K562 (cell line): ENCODE results near the gene ST6GALNAC3. TPM values are rescaled to one million over a fixed set of nuclear protein-coding genes. Genes with fewer than 3 reads are reported as not detected.

Experiments used
- ATAC-seq: fragments of 200-7000 bp; cut with Tn5 transposase; 3 replicates; pipeline ENCODE4 v1.9.1; 2020; ENCODE audit warnings: moderate library complexity
- BruUV-seq: library from RNA; stranded (reverse); fragments of 400-500 nt; replicated peaks from 2 replicates; lab custom pipeline; 2021; lab: Mats Ljungman, UMichigan
- CTCF ChIA-PET: fragments of 300-600 bp; formaldehyde crosslinking; extraction: SDS; loops from one replicate; lab custom pipeline; 2021; ENCODE audit warnings: low intra/inter-chr PET ratio; lab: Yijun Ruan, JAX
- POLR2A ChIA-PET: fragments of 300-600, 350-650 bp; sonication (Branson Sonifier 250); formaldehyde crosslinking; extraction: SDS; loops from one replicate; lab custom pipeline; 2021; ENCODE audit warnings: antibody characterized with exemption, inconsistent platforms; lab: Yijun Ruan, JAX
- DNase-seq, 4 experiments: peaks; one replicate each; pipeline versions ENCODE4 v3.0.0 to v3.0.0-alpha.2; 2011 to 2018; ENCODE audit warnings: low spot score in 3 of 4, mixed read lengths in 3 of 4; ENCODE audit errors: extremely low read depth in 1 of 4
- FAIRE-seq: peaks from 2 replicates; lab custom pipeline; 2011; peaks lifted over from hg19 to GRCh38; lab: Jason Lieb, UNC
- H2AFZ ChIP-seq: 2 replicates; pipeline ENCODE4 v1.6.0; 2011; ENCODE audit warnings: low read depth, low read length, control low read depth, inconsistent platforms
- H3K27ac ChIP-seq: fragments of 200-600 bp; 3 replicates; pipeline ENCODE4 v1.8.0; 2011; ENCODE audit warnings: low read depth, mild to moderate bottlenecking, control low read depth, inconsistent platforms, low read length, moderate library complexity, mixed read lengths; ENCODE audit errors: extremely low read depth
- H3K27me3 ChIP-seq, 2 experiments: fragments of 300-600 bp in 1 of 2; 2 replicates in 1 of 2; 3 replicates in 1 of 2; pipeline versions ENCODE4 v1.6.0 to v1.8.0; 2011; ENCODE audit warnings: inconsistent platforms in 2 of 2, low read length in 2 of 2, mild to moderate bottlenecking in 1 of 2, mixed read lengths in 1 of 2, moderate library complexity in 1 of 2; ENCODE audit not compliant: control insufficient read depth in 2 of 2, insufficient read depth in 2 of 2
- H3K36me3 ChIP-seq: fragments of 300-600 bp; 3 replicates; pipeline ENCODE4 v1.8.0; 2011; ENCODE audit warnings: mild to moderate bottlenecking, low read length, inconsistent platforms; ENCODE audit not compliant: control insufficient read depth, insufficient read depth
- H3K4me1 ChIP-seq, 2 experiments: fragments of 200-600 bp in 1 of 2; replicated peaks in 1 of 2; 2 replicates in 1 of 2; 3 replicates in 1 of 2; pipeline versions ENCODE4 v1.5.1 to v1.8.0; 2011; ENCODE audit warnings: inconsistent platforms in 2 of 2, low read length in 2 of 2, mild to moderate bottlenecking in 1 of 2, mixed read lengths in 1 of 2, moderate library complexity in 1 of 2; ENCODE audit not compliant: control insufficient read depth in 2 of 2, insufficient read depth in 2 of 2
- H3K4me2 ChIP-seq: 2 replicates; pipeline ENCODE4 v1.6.1; 2011; ENCODE audit warnings: low read length, control low read depth, inconsistent platforms, mixed read lengths; ENCODE audit not compliant: insufficient read depth
- H3K4me3 ChIP-seq: fragments of 200-600 bp; sonication (generic), shearing (Covaris generic); 2 replicates; pipeline ENCODE4 v1.5.1; 2016; ENCODE audit warnings: control low read depth, inconsistent platforms
- H3K79me2 ChIP-seq: fragments of 200-600 bp; 3 replicates; pipeline ENCODE4 v1.8.0; 2011; ENCODE audit warnings: low read length, inconsistent platforms; ENCODE audit not compliant: control insufficient read depth, insufficient read depth
- H3K9ac ChIP-seq, 2 experiments: 2 replicates each; pipeline versions ENCODE4 v1.6.0 to v1.6.1; 2011; ENCODE audit warnings: low read depth in 2 of 2, low read length in 2 of 2, control low read depth in 1 of 2, inconsistent platforms in 1 of 2, mild to moderate bottlenecking in 1 of 2, mixed read lengths in 1 of 2; ENCODE audit not compliant: insufficient read depth in 1 of 2
- H3K9me1 ChIP-seq: one replicate; pipeline ENCODE4 v1.6.0; 2011; ENCODE audit warnings: inconsistent platforms, mild to moderate bottlenecking, low read length, moderate library complexity; ENCODE audit not compliant: control insufficient read depth, insufficient read depth
- H3K9me3 ChIP-seq: replicated peaks from 2 replicates; pipeline ENCODE4 v1.5.1; 2011; ENCODE audit warnings: low read depth, low read length, inconsistent platforms; ENCODE audit not compliant: control insufficient read depth, insufficient read depth
- H4K20me1 ChIP-seq: replicated peaks from 2 replicates; pipeline ENCODE4 v1.6.1; 2011; ENCODE audit warnings: low read length, inconsistent platforms, mixed read lengths; ENCODE audit not compliant: control insufficient read depth, insufficient read depth
- DACH1 ChIP-seq: fragments of 450-650 bp; IDR thresholded peaks from 2 replicates; pipeline ENCODE4 v1.6.1; 2018; ENCODE audit not compliant: partially characterized antibody
- EP300 ChIP-seq: IDR thresholded peaks from 2 replicates; pipeline ENCODE4 v1.6.1; 2012; ENCODE audit warnings: low read length, improper control_type of control experiment
- PYGO2 ChIP-seq: fragments of 450-650 bp; IDR thresholded peaks from 2 replicates; pipeline ENCODE4 v1.6.1; 2016; ENCODE audit warnings: mild to moderate bottlenecking, missing genetic modification characterization, moderate library complexity, missing compliant biosample characterization
- RNF2 ChIP-seq: sonication (generic); IDR thresholded peaks from 2 replicates; pipeline ENCODE4 v1.6.1; 2016
- SFPQ ChIP-seq: fragments of 200-400 bp; formaldehyde crosslinking; IDR thresholded peaks from 2 replicates; pipeline ENCODE4 v1.6.1; 2017; ENCODE audit warnings: mild to moderate bottlenecking, low read depth, low read length, moderate library complexity
- SMAD2 ChIP-seq: fragments of 150-350 bp; IDR thresholded peaks from 2 replicates; pipeline ENCODE4 v1.6.1; 2014; ENCODE audit warnings: low read depth, mild to moderate bottlenecking, low read length
- SREBF2 ChIP-seq: sonication (generic); formaldehyde crosslinking; IDR thresholded peaks from 2 replicates; pipeline ENCODE4 v1.4.0; 2020; ENCODE audit warnings: mild to moderate bottlenecking, missing genetic modification reagents
- ZNF212 ChIP-seq: fragments of 450-650 bp; formaldehyde crosslinking; IDR thresholded peaks from 2 replicates; pipeline ENCODE4 v1.4.0; 2020; ENCODE audit warnings: mild to moderate bottlenecking
- ZNF232 ChIP-seq: sonication (generic); formaldehyde crosslinking; IDR thresholded peaks from 2 replicates; pipeline ENCODE4 v1.8.0; 2022; ENCODE audit warnings: mild to moderate bottlenecking, missing genetic modification reagents
- ZNF668 ChIP-seq: fragments of 250-450 bp; sonication (Bioruptor Pico); IDR thresholded peaks from 2 replicates; pipeline ENCODE4 v1.8.0; 2022; ENCODE audit warnings: mild to moderate bottlenecking, inconsistent platforms
- WGBS: fragments of 100-300 bp; shearing (Covaris generic); methylation state at CpG from one replicate; pipeline ENCODE4 v1.1.6; 2016; ENCODE audit warnings: low coverage, mixed read lengths; ENCODE audit not compliant: insufficient coverage; ENCODE audit errors: missing lambda C conversion rate; 5-methylcytosine and 5-hydroxymethylcytosine counted together
- in situ Hi-C: fragments of 300-500 bp; cut with MboI; formaldehyde crosslinking; loops from 4 replicates; pipeline ENCODE4 v1.15.0; 2018; ENCODE audit warnings: inconsistent platforms, mixed read lengths
- intact Hi-C: fragments of 100-400 bp; cut with micrococcal nuclease; formaldehyde crosslinking; loops from 2 replicates; pipeline ENCODE4 v1.14.2; 2022
- polyA plus RNA-seq, 8 experiments: library from polyadenylated mRNA; depleted of rRNA in 4 of 8; stranded (reverse) in 5 of 8; unstranded in 3 of 8; fragments of >200 nt; fragmentation: Nextera tagmentation in 2 of 8; fragmentation: Illumina TruSeq in 1 of 8; extraction: Ambion mirVana in 2 of 8; extraction: Trizol in 1 of 8; gene quantifications; 2 replicates each; pipeline versions ENCODE4 v1.2.1 to v1.2.3, GENCODE V29; 2011 to 2014; ENCODE audit warnings: inconsistent platforms in 1 of 8, missing spikeins in 1 of 8
- total RNA-seq, 7 experiments: library from RNA; depleted of rRNA in 6 of 7; stranded (reverse); fragments of >200 nt in 6 of 7; fragmentation: Illumina TruSeq in 2 of 7; extraction: Trizol in 2 of 7; gene quantifications; 2 replicates each; pipeline versions ENCODE4 v1.2.1 to v1.2.3, GENCODE V29; 2011 to 2021; ENCODE audit warnings: low replicate concordance in 1 of 7
- TF ChIP-seq, protein P1 (sequence below): IDR thresholded peaks from 2 replicates; pipeline ENCODE4 v1.6.1; 2011; ENCODE audit not compliant: insufficient read length; ENCODE audit errors: extremely low read depth
- TF ChIP-seq, protein P2 (sequence below): fragments of 450-650 bp; formaldehyde crosslinking; IDR thresholded peaks from 2 replicates; pipeline ENCODE4 v1.4.0; 2022; ENCODE audit warnings: missing genetic modification characterization

The ST6GALNAC3 gene
- total and polyA plus RNA-seq, 9 of the 15 experiments (the other 6 are each of a cell fraction or from before 2014, with no cell fraction given) = 0.04 to 0.29 (median 0.18) TPM; not detected in 6

DNA sequence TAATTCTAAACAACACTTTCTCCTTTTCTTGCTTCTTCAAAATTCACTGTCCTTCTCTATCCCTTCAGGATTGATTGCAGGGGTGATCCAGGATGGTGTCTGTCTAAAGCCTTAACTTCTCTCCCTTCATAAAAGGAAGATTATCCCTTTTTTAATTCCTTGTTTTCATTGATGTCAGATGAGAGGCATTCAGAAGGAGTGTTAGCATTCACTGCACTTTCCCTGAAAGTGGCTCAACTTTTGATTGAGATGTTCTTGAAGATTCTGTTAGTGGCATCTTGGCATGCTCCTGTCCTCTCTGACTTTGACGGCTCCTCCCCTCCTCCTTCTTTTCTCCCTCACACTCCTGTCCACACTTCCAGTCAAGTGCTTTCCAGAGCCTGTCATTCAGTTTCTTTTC, 71.6 kb downstream of the ST6GALNAC3 start:
- ChIA-PET POLR2A (interaction anchor here (0.7 kb wide), 1 partner anchor 1300 kb away, joined by 3 read pairs; no protein-coding TSS in a partner anchor), CTCF (no interaction called here)
- no peaks in the 10 kb centered on the region for H4K20me1 ChIP-seq
- no peak overlapping the region for H3K4me2 ChIP-seq
- no peaks in the 10 kb centered on the region for H3K27me3 ChIP-seq
- no peaks in the 10 kb centered on the region for H3K9me1 ChIP-seq
- 0% methylated on average over 1 of the region's 1 CpG for WGBS
- BruUV-seq = no TSS peak
- H3K4me1 ChIP-seq = no peaks in the 10 kb centered on the region
- no peak for DNase-seq
- no peaks in the 10 kb centered on the region for H3K36me3 ChIP-seq
- in situ Hi-C loops = no loop called here
- no peak overlapping the region for H2AFZ ChIP-seq
- intact Hi-C loops = no loop called here
- H3K9ac ChIP-seq = no peak overlapping the region
- no peaks in the 10 kb centered on the region for H3K9me3 ChIP-seq
- H3K4me3 ChIP-seq = no peak overlapping the region
- ATAC-seq = no peak
- no peak for FAIRE-seq
- H3K79me2 ChIP-seq = no peaks in the 10 kb centered on the region
- H3K27ac ChIP-seq = no peak overlapping the region
- TF ChIP-seq ZNF668 (CRISPR knock-in tag) (no peak), ZNF212 (CRISPR knock-in tag) (no peak), DACH1 (no peak), PYGO2 (tag) (no peak), SFPQ (no peak), SMAD2 (no peak), RNF2 (no peak), SREBF2 (no peak), EP300 (no peak), ZNF232 (CRISPR knock-in tag) (no peak)
- TF ChIP-seq, protein P1, sequence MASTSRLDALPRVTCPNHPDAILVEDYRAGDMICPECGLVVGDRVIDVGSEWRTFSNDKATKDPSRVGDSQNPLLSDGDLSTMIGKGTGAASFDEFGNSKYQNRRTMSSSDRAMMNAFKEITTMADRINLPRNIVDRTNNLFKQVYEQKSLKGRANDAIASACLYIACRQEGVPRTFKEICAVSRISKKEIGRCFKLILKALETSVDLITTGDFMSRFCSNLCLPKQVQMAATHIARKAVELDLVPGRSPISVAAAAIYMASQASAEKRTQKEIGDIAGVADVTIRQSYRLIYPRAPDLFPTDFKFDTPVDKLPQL = no peak
- TF ChIP-seq, protein P2, sequence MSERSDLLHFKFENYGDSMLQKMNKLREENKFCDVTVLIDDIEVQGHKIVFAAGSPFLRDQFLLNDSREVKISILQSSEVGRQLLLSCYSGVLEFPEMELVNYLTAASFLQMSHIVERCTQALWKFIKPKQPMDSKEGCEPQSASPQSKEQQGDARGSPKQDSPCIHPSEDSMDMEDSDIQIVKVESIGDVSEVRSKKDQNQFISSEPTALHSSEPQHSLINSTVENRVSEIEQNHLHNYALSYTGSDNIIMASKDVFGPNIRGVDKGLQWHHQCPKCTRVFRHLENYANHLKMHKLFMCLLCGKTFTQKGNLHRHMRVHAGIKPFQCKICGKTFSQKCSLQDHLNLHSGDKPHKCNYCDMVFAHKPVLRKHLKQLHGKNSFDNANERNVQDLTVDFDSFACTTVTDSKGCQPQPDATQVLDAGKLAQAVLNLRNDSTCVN (CRISPR knock-in tag) = no peak
